HepG2 (cell line): Measurements from ENCODE around the gene ARID1A. TPM values are rescaled to one million over a fixed set of nuclear protein-coding genes. Genes with fewer than 3 reads are reported as not detected.

ENCODE experiments used
- EHMT2 ChIP-seq: fragments of 200-600 bp; sonication (generic); IDR thresholded peaks from 2 replicates; pipeline ENCODE4 v1.7.0; 2017; ENCODE audit warnings: antibody characterized with exemption, low read depth, low read length, borderline replicate concordance
- GLI4 ChIP-seq: sonication (generic); formaldehyde crosslinking; IDR thresholded peaks from 2 replicates; pipeline ENCODE4 v1.5.1; 2020; ENCODE audit warnings: missing genetic modification reagents, mild to moderate bottlenecking, moderate library complexity, borderline replicate concordance
- ISL2 ChIP-seq: sonication (generic); formaldehyde crosslinking; IDR thresholded peaks from 2 replicates; pipeline ENCODE4 v1.5.0; 2020; ENCODE audit warnings: missing genetic modification reagents
- KLF6 ChIP-seq: IDR thresholded peaks from 2 replicates; pipeline ENCODE4 v1.8.0; 2016; ENCODE audit warnings: missing biosample characterization, missing genetic modification reagents
- MAFG ChIP-seq: sonication (generic); formaldehyde crosslinking; IDR thresholded peaks from 2 replicates; pipeline ENCODE4 v1.5.1; 2020; ENCODE audit warnings: mild to moderate bottlenecking, missing genetic modification reagents
- MATR3 ChIP-seq: sonication (generic); formaldehyde crosslinking; IDR thresholded peaks from 2 replicates; pipeline ENCODE4 v1.4.0; 2020; ENCODE audit warnings: missing genetic modification reagents
- NFIB ChIP-seq: sonication (generic); formaldehyde crosslinking; IDR thresholded peaks from 2 replicates; pipeline ENCODE4 v1.9.0; 2021; ENCODE audit warnings: missing genetic modification reagents, mild to moderate bottlenecking, borderline replicate concordance
- NFKBIZ ChIP-seq: IDR thresholded peaks from 2 replicates; pipeline ENCODE4 v1.6.1; 2018; ENCODE audit warnings: missing genetic modification reagents, missing compliant biosample characterization
- PCBP1 ChIP-seq: fragments of 200-400 bp; formaldehyde crosslinking; IDR thresholded peaks from 2 replicates; pipeline ENCODE4 v1.6.1; 2017; ENCODE audit warnings: mild to moderate bottlenecking, low read depth, low read length, borderline replicate concordance
- PHB2 ChIP-seq: fragments of 450-650 bp; IDR thresholded peaks from 2 replicates; pipeline ENCODE4 v1.6.1; 2018; ENCODE audit not compliant: partially characterized antibody
- RAD21 ChIP-seq: fragments of 450-650 bp; formaldehyde crosslinking; IDR thresholded peaks from 2 replicates; pipeline ENCODE4 v1.5.0; 2020; ENCODE audit warnings: mild to moderate bottlenecking
- RFXANK ChIP-seq: IDR thresholded peaks from 2 replicates; pipeline ENCODE4 v1.6.1; 2016
- SMARCE1 ChIP-seq: fragments of 450-650 bp; IDR thresholded peaks from 2 replicates; pipeline ENCODE4 v1.6.1; 2017; ENCODE audit warnings: borderline replicate concordance
- ZNF282 ChIP-seq: fragments of 450-650 bp; IDR thresholded peaks from 2 replicates; pipeline ENCODE4 v1.6.1; 2018; ENCODE audit not compliant: partially characterized antibody
- ZNF839 ChIP-seq: sonication (generic); formaldehyde crosslinking; IDR thresholded peaks from 2 replicates; pipeline ENCODE4 v1.4.0; 2020; ENCODE audit warnings: missing genetic modification reagents, mild to moderate bottlenecking, borderline replicate concordance
- ZSCAN25 ChIP-seq: sonication (generic); formaldehyde crosslinking; IDR thresholded peaks from 2 replicates; pipeline ENCODE4 v1.8.0; 2022; ENCODE audit warnings: mild to moderate bottlenecking, missing genetic modification reagents
- polyA plus RNA-seq, 8 experiments: library from polyadenylated mRNA; depleted of rRNA in 3 of 8; stranded (reverse) in 7 of 8; unstranded in 1 of 8; fragments of >200 nt; fragmentation: Illumina TruSeq in 4 of 8; extraction: Trizol in 4 of 8; gene quantifications; 2 replicates each; pipeline versions ENCODE4 v1.2.1 to v1.2.3, GENCODE V29; 2011 to 2016; ENCODE audit warnings: low read depth in 4 of 8, missing spikeins in 1 of 8, mixed read lengths in 1 of 8; ENCODE audit not compliant: insufficient read depth in 1 of 8
- total RNA-seq, 5 experiments: library from RNA; depleted of rRNA; stranded (reverse); fragments of >200 nt; fragmentation: Illumina TruSeq; extraction: Trizol; gene quantifications; 2 replicates each; pipeline ENCODE4 v1.2.3, GENCODE V29; 2016; ENCODE audit warnings: low read depth in 1 of 5
- TF ChIP-seq, protein P1 (sequence below): sonication (generic); formaldehyde crosslinking; conservative IDR thresholded peaks from 2 replicates; pipeline ENCODE4 v1.4.0; 2020; ENCODE audit warnings: missing genetic modification reagents
- TF ChIP-seq, protein P2 (sequence below): sonication (generic); formaldehyde crosslinking; IDR thresholded peaks from 2 replicates; pipeline ENCODE4 v1.5.0; 2020; ENCODE audit warnings: missing genetic modification reagents
- TF ChIP-seq, protein P3 (sequence below): sonication (generic); formaldehyde crosslinking; IDR thresholded peaks from 2 replicates; pipeline ENCODE4 v1.5.0; 2020; ENCODE audit warnings: missing genetic modification reagents, mild to moderate bottlenecking, borderline replicate concordance
- TF ChIP-seq, protein P4 (sequence below): IDR thresholded peaks from 2 replicates; pipeline ENCODE4 v1.6.1; 2016; ENCODE audit warnings: low read depth
- TF ChIP-seq, protein P5 (sequence below): sonication (generic); formaldehyde crosslinking; IDR thresholded peaks from 2 replicates; pipeline ENCODE4 v1.4.0; 2020; ENCODE audit warnings: mild to moderate bottlenecking, missing genetic modification reagents, borderline replicate concordance

ARID1A gene
- total and polyA plus RNA-seq, 2 of the 13 experiments (the other 11 are each of a cell fraction or from before 2014, with no cell fraction given) = 11.9 to 15.9 TPM

DNA sequence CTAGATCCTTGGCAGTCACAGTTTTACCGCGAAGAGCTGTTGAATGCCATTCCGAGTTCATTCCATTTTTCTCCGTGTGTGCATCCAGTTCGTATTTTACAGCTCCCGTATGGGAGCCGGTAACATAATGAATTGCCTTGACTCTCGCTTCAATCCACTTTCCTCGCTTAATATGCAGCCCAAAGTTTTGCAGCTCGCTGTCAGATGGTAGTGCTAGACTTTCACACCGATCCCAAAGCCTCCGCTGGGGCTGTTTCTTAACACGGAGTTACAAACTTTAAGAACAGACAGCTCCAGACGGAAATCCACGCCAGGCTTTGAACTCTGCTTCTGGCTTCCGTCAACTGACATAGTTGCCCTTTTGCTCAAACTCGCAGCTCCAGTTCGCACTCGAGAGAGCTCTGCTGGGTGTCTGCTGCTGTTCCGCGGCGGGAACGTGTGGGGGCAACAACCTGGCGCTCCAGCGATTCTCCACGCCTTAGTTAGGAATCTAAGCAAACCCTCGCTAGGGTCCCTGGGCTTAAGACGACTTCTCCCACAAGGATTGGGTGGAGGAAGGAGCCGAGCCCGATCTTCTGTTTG lies 3.5 kb upstream of the ARID1A start (continued):
- TF ChIP-seq, protein P1, sequence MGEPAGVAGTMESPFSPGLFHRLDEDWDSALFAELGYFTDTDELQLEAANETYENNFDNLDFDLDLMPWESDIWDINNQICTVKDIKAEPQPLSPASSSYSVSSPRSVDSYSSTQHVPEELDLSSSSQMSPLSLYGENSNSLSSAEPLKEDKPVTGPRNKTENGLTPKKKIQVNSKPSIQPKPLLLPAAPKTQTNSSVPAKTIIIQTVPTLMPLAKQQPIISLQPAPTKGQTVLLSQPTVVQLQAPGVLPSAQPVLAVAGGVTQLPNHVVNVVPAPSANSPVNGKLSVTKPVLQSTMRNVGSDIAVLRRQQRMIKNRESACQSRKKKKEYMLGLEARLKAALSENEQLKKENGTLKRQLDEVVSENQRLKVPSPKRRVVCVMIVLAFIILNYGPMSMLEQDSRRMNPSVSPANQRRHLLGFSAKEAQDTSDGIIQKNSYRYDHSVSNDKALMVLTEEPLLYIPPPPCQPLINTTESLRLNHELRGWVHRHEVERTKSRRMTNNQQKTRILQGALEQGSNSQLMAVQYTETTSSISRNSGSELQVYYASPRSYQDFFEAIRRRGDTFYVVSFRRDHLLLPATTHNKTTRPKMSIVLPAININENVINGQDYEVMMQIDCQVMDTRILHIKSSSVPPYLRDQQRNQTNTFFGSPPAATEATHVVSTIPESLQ (CRISPR knock-in tag) = no peak
- no peak for TF ChIP-seq GLI4 (CRISPR knock-in tag)
- TF ChIP-seq PCBP1 = no peak
- TF ChIP-seq SMARCE1 = no peak
- TF ChIP-seq, protein P2, sequence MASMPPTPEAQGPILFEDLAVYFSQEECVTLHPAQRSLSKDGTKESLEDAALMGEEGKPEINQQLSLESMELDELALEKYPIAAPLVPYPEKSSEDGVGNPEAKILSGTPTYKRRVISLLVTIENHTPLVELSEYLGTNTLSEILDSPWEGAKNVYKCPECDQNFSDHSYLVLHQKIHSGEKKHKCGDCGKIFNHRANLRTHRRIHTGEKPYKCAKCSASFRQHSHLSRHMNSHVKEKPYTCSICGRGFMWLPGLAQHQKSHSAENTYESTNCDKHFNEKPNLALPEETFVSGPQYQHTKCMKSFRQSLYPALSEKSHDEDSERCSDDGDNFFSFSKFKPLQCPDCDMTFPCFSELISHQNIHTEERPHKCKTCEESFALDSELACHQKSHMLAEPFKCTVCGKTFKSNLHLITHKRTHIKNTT (CRISPR knock-in tag) = no peak
- no peak for TF ChIP-seq MATR3
- TF ChIP-seq, protein P3, sequence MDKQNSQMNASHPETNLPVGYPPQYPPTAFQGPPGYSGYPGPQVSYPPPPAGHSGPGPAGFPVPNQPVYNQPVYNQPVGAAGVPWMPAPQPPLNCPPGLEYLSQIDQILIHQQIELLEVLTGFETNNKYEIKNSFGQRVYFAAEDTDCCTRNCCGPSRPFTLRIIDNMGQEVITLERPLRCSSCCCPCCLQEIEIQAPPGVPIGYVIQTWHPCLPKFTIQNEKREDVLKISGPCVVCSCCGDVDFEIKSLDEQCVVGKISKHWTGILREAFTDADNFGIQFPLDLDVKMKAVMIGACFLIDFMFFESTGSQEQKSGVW (CRISPR knock-in tag) = no peak
- TF ChIP-seq RAD21 (CRISPR knock-in tag) = no peak
- no peak for TF ChIP-seq PHB2
- 0 out of 2 replicates have a peak, but pooled peaks have one; percentile 40 for TF ChIP-seq KLF6 (CRISPR knock-in tag)
- TF ChIP-seq, protein P4, sequence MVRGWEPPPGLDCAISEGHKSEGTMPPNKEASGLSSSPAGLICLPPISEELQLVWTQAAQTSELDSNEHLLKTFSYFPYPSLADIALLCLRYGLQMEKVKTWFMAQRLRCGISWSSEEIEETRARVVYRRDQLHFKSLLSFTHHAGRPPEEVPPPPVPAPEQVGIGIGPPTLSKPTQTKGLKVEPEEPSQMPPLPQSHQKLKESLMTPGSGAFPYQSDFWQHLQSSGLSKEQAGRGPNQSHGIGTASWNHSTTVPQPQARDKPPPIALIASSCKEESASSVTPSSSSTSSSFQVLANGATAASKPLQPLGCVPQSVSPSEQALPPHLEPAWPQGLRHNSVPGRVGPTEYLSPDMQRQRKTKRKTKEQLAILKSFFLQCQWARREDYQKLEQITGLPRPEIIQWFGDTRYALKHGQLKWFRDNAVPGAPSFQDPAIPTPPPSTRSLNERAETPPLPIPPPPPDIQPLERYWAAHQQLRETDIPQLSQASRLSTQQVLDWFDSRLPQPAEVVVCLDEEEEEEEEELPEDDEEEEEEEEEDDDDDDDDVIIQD = peak; percentile 31; the same call in 1 of the 2 replicates
- no peak for TF ChIP-seq MAFG (CRISPR knock-in tag)
- TF ChIP-seq, protein P5, sequence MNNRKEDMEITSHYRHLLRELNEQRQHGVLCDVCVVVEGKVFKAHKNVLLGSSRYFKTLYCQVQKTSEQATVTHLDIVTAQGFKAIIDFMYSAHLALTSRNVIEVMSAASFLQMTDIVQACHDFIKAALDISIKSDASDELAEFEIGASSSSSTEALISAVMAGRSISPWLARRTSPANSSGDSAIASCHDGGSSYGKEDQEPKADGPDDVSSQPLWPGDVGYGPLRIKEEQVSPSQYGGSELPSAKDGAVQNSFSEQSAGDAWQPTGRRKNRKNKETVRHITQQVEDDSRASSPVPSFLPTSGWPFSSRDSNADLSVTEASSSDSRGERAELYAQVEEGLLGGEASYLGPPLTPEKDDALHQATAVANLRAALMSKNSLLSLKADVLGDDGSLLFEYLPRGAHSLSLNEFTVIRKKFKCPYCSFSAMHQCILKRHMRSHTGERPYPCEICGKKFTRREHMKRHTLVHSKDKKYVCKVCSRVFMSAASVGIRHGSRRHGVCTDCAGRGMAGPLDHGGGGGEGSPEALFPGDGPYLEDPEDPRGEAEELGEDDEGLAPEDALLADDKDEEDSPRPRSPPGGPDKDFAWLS (CRISPR knock-in tag) = no peak
- no peak for TF ChIP-seq EHMT2
- no peak for TF ChIP-seq RFXANK (CRISPR knock-in tag)
- TF ChIP-seq NFKBIZ (CRISPR knock-in tag) = no peak
- TF ChIP-seq ZNF839 (CRISPR knock-in tag) = no peak
- TF ChIP-seq NFIB (CRISPR knock-in tag) = no peak
- no peak for TF ChIP-seq ISL2 (CRISPR knock-in tag)
- TF ChIP-seq ZNF282 = no peak
- TF ChIP-seq ZSCAN25 (CRISPR knock-in tag) = no peak
